Ishikawa (cell line): Measurements from ENCODE around the gene CCR6.

ENCODE experiments used
- CEBPB ChIP-seq: IDR thresholded peaks from 2 replicates; pipeline ENCODE4 v1.6.1; 2012
- CREB1 ChIP-seq: IDR thresholded peaks from 2 replicates; pipeline ENCODE4 v1.6.1; 2012; ENCODE audit warnings: low read depth
- EGR1 ChIP-seq: IDR thresholded peaks from 2 replicates; pipeline ENCODE4 v1.6.1; 2012
- EP300 ChIP-seq: IDR thresholded peaks from 2 replicates; pipeline ENCODE4 v1.6.1; 2012; ENCODE audit warnings: borderline replicate concordance
- FOXM1 ChIP-seq: IDR thresholded peaks from 2 replicates; pipeline ENCODE4 v1.6.1; 2012; ENCODE audit warnings: low read depth, borderline replicate concordance
- MAX ChIP-seq: IDR thresholded peaks from 2 replicates; pipeline ENCODE4 v1.6.1; 2012
- NFIC ChIP-seq: IDR thresholded peaks from 2 replicates; pipeline ENCODE4 v1.6.1; 2012
- RAD21 ChIP-seq: IDR thresholded peaks from 2 replicates; pipeline ENCODE4 v1.6.1; 2012; ENCODE audit warnings: low read depth
- TAF1 ChIP-seq: IDR thresholded peaks from 2 replicates; pipeline ENCODE4 v1.6.1; 2012; ENCODE audit warnings: low read depth, mild to moderate bottlenecking
- TCF12 ChIP-seq: IDR thresholded peaks from 2 replicates; pipeline ENCODE4 v1.6.1; 2012; ENCODE audit warnings: low read depth
- TEAD4 ChIP-seq: IDR thresholded peaks from 2 replicates; pipeline ENCODE4 v1.6.1; 2012
- YY1 ChIP-seq: IDR thresholded peaks from 2 replicates; pipeline ENCODE4 v1.6.1; 2012; ENCODE audit warnings: low read depth
- ZBTB7A ChIP-seq: IDR thresholded peaks from 2 replicates; pipeline ENCODE4 v1.6.1; 2012; ENCODE audit warnings: low read depth
- TF ChIP-seq, protein P1 (sequence below): IDR thresholded peaks from 2 replicates; pipeline ENCODE4 v1.6.1; 2012
- TF ChIP-seq, protein P2 (sequence below): IDR thresholded peaks from 2 replicates; pipeline ENCODE4 v1.6.1; 2012; ENCODE audit warnings: low read depth, mild to moderate bottlenecking

The CCR6 gene

GRCh38 chr6:167078745-167079144 lies 44.2 kb upstream of the CCR6 start:
- TF ChIP-seq ZBTB7A (no peak), TAF1 (no peak), MAX (no peak)

DNA sequence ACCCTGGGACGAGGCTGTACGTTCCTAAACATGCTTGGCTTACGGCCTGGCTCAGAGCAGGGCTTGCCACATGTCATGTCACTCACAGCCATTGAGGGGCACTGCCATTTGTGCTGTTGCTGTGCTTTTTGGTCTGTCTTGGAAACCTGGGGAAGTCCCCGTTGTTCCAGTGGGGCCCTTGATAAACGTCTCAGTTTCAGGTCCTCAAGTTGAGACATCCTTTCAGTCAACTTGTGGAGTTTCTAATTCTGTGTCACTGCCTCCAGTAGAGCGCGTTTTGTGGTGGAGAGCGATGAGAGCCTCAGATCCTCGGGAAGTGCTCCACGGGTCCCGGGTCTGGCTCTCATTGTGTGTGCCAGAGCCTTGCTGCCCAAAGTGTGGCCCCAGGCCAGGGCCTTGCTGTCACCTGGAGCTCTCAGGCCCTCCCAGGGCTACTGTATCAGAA lies 43.0 kb upstream of the CCR6 start:
- TF ChIP-seq, protein P1, sequence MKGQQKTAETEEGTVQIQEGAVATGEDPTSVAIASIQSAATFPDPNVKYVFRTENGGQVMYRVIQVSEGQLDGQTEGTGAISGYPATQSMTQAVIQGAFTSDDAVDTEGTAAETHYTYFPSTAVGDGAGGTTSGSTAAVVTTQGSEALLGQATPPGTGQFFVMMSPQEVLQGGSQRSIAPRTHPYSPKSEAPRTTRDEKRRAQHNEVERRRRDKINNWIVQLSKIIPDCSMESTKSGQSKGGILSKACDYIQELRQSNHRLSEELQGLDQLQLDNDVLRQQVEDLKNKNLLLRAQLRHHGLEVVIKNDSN, result no peak
- TF ChIP-seq MAX, result no peak
- TF ChIP-seq EGR1, result no peak
- no peak for TF ChIP-seq FOXM1
- no peak for TF ChIP-seq NFIC
- TF ChIP-seq ZBTB7A, result no peak
- no peak for TF ChIP-seq CEBPB
- TF ChIP-seq TAF1, result no peak
- no peak for TF ChIP-seq CREB1
- no peak for TF ChIP-seq EP300

DNA sequence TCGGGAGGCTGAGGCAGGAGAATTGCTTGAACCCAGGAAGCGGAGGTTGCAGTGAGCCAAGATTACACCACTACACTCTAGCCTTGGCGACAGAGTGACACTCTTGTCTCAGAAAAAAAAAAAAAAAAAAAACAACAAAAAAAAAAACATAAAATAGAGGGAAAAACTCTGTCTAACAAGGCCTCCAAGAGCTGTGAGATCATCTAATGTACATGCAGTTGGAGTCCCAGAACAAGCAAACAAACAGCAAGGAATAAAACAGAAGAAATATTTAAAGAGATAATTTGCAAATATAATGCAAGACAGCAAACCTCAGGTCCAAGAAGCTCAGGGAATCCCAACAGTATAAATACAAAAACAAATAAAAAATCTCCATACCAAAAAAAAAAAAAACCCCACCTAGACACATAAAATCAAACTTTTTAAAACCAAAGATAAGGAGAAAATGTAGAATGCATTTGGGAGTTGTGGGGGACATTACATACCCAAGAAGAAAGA lies 35.0 kb upstream of the CCR6 start:
- TF ChIP-seq EGR1 (no peak), NFIC (no peak), TCF12 (no peak), TEAD4 (no peak), CREB1 (no peak), EP300 (no peak), CEBPB (no peak), TAF1 (no peak), RAD21 (no peak), YY1 (no peak), FOXM1 (no peak)
- TF ChIP-seq, protein P2, sequence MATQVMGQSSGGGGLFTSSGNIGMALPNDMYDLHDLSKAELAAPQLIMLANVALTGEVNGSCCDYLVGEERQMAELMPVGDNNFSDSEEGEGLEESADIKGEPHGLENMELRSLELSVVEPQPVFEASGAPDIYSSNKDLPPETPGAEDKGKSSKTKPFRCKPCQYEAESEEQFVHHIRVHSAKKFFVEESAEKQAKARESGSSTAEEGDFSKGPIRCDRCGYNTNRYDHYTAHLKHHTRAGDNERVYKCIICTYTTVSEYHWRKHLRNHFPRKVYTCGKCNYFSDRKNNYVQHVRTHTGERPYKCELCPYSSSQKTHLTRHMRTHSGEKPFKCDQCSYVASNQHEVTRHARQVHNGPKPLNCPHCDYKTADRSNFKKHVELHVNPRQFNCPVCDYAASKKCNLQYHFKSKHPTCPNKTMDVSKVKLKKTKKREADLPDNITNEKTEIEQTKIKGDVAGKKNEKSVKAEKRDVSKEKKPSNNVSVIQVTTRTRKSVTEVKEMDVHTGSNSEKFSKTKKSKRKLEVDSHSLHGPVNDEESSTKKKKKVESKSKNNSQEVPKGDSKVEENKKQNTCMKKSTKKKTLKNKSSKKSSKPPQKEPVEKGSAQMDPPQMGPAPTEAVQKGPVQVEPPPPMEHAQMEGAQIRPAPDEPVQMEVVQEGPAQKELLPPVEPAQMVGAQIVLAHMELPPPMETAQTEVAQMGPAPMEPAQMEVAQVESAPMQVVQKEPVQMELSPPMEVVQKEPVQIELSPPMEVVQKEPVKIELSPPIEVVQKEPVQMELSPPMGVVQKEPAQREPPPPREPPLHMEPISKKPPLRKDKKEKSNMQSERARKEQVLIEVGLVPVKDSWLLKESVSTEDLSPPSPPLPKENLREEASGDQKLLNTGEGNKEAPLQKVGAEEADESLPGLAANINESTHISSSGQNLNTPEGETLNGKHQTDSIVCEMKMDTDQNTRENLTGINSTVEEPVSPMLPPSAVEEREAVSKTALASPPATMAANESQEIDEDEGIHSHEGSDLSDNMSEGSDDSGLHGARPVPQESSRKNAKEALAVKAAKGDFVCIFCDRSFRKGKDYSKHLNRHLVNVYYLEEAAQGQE, result no peak
- TF ChIP-seq, protein P1, result no peak

DNA sequence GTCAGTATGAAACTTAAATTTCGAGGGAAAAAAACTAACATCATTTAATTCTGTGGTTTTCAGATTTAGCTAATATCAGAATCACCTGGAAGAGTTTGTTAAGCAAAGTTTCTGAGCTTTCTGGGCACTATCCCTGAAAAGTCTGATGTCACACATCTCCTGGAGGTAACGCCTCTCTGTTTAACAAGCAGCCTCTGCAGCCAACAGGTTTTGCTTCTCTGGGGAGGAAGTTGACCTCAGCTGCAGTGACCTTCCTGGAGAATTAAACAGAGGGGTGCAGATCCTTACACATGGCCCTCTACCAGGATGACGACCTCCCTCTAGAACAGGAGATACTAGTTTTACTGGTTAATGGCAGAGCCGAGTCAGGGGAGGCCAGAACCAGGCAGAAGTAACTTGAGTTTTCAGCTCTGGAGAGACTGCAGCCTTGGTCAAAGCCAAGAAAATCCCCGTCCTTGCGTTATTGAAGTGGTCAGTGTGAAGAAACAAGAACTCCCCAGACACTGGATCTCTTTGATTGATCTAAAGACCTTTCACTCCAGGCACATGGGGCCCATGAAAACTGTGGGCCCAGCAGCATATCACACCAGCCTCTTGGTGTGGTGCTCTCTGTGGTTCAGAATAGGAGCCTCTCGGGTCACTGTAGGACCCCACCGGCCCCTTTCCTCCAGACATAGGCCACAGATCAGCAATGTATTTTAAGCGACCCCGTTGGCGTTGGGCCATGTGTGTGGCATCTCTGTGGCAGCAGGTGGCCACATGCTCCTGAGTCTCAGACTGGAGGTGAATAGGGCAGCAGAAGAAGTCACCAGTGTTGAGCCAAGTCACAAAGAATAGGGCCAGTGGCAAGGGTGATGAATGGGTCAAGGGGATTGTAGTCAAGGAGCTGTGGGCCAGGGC lies 33.4 kb upstream of the CCR6 start:
- TF ChIP-seq NFIC (no peak), TCF12 (no peak), TEAD4 (no peak)
- TF ChIP-seq, protein P1, result no peak

DNA sequence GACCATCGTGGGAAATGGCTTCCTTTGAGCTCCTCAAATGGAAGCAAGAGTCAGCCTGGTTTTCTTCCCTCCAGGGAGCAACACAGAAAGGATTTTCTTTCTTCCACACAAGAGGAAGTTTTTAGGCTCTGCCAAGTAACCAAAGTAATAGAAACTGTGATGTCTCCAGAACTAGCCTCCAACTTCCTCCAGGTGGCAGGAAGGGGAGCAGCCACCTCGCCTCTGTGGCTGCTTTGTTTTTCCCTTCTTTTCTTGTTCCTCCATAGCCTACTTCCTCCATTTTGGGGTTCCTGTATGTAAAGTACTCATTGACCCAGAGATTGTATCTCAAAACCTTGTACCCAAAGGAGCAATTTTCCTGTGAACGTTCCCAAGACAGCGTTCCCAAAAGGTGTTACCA lies 32.7 kb upstream of the CCR6 start:
- TF ChIP-seq FOXM1, result no peak
- no peak for TF ChIP-seq EP300
- TF ChIP-seq TEAD4, result no peak

- TF ChIP-seq MAX (no peak), TEAD4 (no peak), YY1 (no peak), ZBTB7A (no peak), CEBPB (no peak), CREB1 (no peak), EP300 (no peak)
Measured at GRCh38 chr6:167091026-167091804, 31.7 kb upstream of the CCR6 start.

DNA sequence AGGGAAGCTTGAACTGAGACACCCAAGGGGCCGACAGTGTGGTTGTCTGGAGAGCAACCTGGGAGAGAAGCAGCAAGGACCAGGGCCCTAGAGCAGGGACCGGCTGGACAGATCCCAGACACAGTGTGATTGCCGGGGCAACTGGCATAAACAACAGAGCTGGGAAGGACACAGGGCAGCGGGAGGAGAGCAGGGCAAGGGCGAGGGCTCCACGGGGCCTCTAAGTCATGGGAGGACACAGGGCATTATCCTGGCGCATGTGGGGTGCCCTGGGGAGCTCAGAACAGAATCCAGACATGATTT lies 31.1 kb upstream of the CCR6 start:
- TF ChIP-seq EGR1 (no peak), TCF12 (no peak), TEAD4 (no peak), MAX (no peak), NFIC (no peak), ZBTB7A (no peak)
- TF ChIP-seq, protein P1, result no peak
